GM23338 (cell line): ENCODE data around the gene CMSS1. TPM values are rescaled to one million over a fixed set of nuclear protein-coding genes. Genes with fewer than 3 reads are reported as not detected.

ENCODE experiments used
- ATAC-seq: fragments of 200-7000 bp; cut with Tn5 transposase; 3 replicates; pipeline ENCODE4 v1.9.1; 2020
- DNase-seq: peaks from one replicate; pipeline ENCODE4 v3.0.0-alpha.2; 2015; ENCODE audit warnings: low spot score
- H2AFZ ChIP-seq: fragments of 200-600 bp; sonication (generic); 2 replicates; pipeline ENCODE4 v1.8.0; 2016; ENCODE audit warnings: antibody characterized with exemption, mild to moderate bottlenecking, moderate library complexity
- H3F3A ChIP-seq: fragments of 200-600 bp; sonication (generic); replicated peaks from 2 replicates; pipeline ENCODE4 v1.8.0; 2017; ENCODE audit warnings: antibody characterized with exemption, mixed run types, low read depth
- H3K27ac ChIP-seq: fragments of 200-600 bp; sonication (generic); 2 replicates; pipeline ENCODE4 v1.6.1; 2016; ENCODE audit warnings: low read depth
- H3K27me3 ChIP-seq: fragments of 200-600 bp; sonication (generic); 2 replicates; pipeline ENCODE4 v1.8.0; 2016; ENCODE audit warnings: mild to moderate bottlenecking, mixed run types, moderate library complexity; ENCODE audit not compliant: insufficient read depth
- H3K36me3 ChIP-seq: fragments of 200-600 bp; sonication (generic); 2 replicates; pipeline ENCODE4 v1.8.0; 2016; ENCODE audit warnings: mild to moderate bottlenecking; ENCODE audit not compliant: insufficient read depth
- H3K4me1 ChIP-seq: fragments of 200-600 bp; sonication (generic); 2 replicates; pipeline ENCODE4 v1.8.0; 2016; ENCODE audit warnings: mild to moderate bottlenecking, moderate library complexity; ENCODE audit not compliant: insufficient read depth
- H3K4me2 ChIP-seq: fragments of 200-600 bp; sonication (generic); 2 replicates; pipeline ENCODE4 v1.7.1; 2017; ENCODE audit warnings: mixed run types
- H3K4me3 ChIP-seq: fragments of 200-600 bp; sonication (generic); 2 replicates; pipeline ENCODE4 v1.6.1; 2016; ENCODE audit warnings: mixed run types
- H3K79me2 ChIP-seq: fragments of 200-600 bp; sonication (generic); replicated peaks from 2 replicates; pipeline ENCODE4 v1.8.0; 2017; ENCODE audit warnings: mild to moderate bottlenecking; ENCODE audit not compliant: insufficient read depth
- H3K9me2 ChIP-seq: fragments of 200-600 bp; sonication (generic); 2 replicates; pipeline ENCODE4 v1.8.0; 2017; ENCODE audit not compliant: insufficient read depth
- H4K20me1 ChIP-seq: fragments of 200-600 bp; sonication (generic); replicated peaks from 2 replicates; pipeline ENCODE4 v1.8.0; 2017; ENCODE audit warnings: mild to moderate bottlenecking; ENCODE audit not compliant: insufficient read depth
- H3K27ac Mint-ChIP-seq: 2 replicates; pipeline ENCODE4 v1.8.0; 2020; ENCODE audit warnings: inconsistent platforms, mild to moderate bottlenecking, moderate library complexity, mixed read lengths
- H3K27me3 Mint-ChIP-seq: 3 replicates; pipeline ENCODE4 v1.8.0; 2022; ENCODE audit warnings: low read depth, mild to moderate bottlenecking, moderate library complexity, mixed read lengths, inconsistent platforms; ENCODE audit not compliant: insufficient read depth, poor library complexity
- H3K36me3 Mint-ChIP-seq: 3 replicates; pipeline ENCODE4 v1.8.0; 2021; ENCODE audit warnings: low read depth, mild to moderate bottlenecking, inconsistent platforms, moderate library complexity, mixed read lengths
- H3K4me1 Mint-ChIP-seq: 3 replicates; pipeline ENCODE4 v1.8.0; 2020; ENCODE audit warnings: mild to moderate bottlenecking, inconsistent platforms, mixed read lengths
- H3K4me3 Mint-ChIP-seq: 3 replicates; pipeline ENCODE4 v1.8.0; 2021; ENCODE audit warnings: moderate library complexity, mild to moderate bottlenecking, inconsistent platforms, mixed read lengths
- H3K9me3 Mint-ChIP-seq: 3 replicates; pipeline ENCODE4 v1.8.0; 2020; ENCODE audit warnings: moderate library complexity, mild to moderate bottlenecking, inconsistent platforms, mixed read lengths
- CREB1 ChIP-seq: fragments of 250-450 bp; sonication (Bioruptor Pico); IDR thresholded peaks from 2 replicates; pipeline ENCODE4 v1.5.0; 2020; ENCODE audit warnings: low read depth, mild to moderate bottlenecking, moderate library complexity
- CTCF ChIP-seq, 2 experiments: fragments of 200-600 bp in 1 of 2; sonication (generic) in 1 of 2; conservative IDR thresholded peaks; 2 replicates each; pipeline versions ENCODE4 v1.5.1 to v1.6.1; 2016 to 2017; ENCODE audit warnings: antibody characterized with exemption in 2 of 2, low read depth in 2 of 2, mild to moderate bottlenecking in 2 of 2, moderate library complexity in 1 of 2
- EZH2 ChIP-seq: fragments of 200-600 bp; sonication (generic); IDR thresholded peaks from one replicate; pipeline ENCODE4 v1.8.0; 2017; ENCODE audit warnings: antibody characterized with exemption, mild to moderate bottlenecking, low read depth; ENCODE audit not compliant: unreplicated experiment
- EZH2phosphoT487 ChIP-seq: fragments of 200-600 bp; sonication (generic); IDR thresholded peaks from one replicate; pipeline ENCODE4 v1.8.1; 2018; ENCODE audit warnings: antibody characterized with exemption; ENCODE audit not compliant: unreplicated experiment
- JUNB ChIP-seq: IDR thresholded peaks from one replicate; pipeline ENCODE4 v1.6.1; 2016; ENCODE audit warnings: antibody characterized with exemption; ENCODE audit not compliant: unreplicated experiment
- NANOG ChIP-seq: IDR thresholded peaks from 2 replicates; pipeline ENCODE4 v1.6.1; 2016; ENCODE audit warnings: antibody characterized with exemption, borderline replicate concordance
- POLR2AphosphoS5 ChIP-seq: IDR thresholded peaks from 2 replicates; pipeline ENCODE4 v1.6.1; 2016; ENCODE audit warnings: antibody characterized with exemption, low read depth
- REST ChIP-seq: IDR thresholded peaks from one replicate; pipeline ENCODE4 v1.6.1; 2018; ENCODE audit warnings: antibody characterized with exemption; ENCODE audit not compliant: unreplicated experiment
- STAT1 ChIP-seq: IDR thresholded peaks from one replicate; pipeline ENCODE4 v1.6.1; 2016; ENCODE audit warnings: antibody characterized with exemption; ENCODE audit not compliant: unreplicated experiment
- ZNF114 ChIP-seq: fragments of 250-450 bp; sonication (Bioruptor Pico); IDR thresholded peaks from 2 replicates; pipeline ENCODE4 v1.5.0; 2020; ENCODE audit warnings: mild to moderate bottlenecking, moderate library complexity
- ZNF331 ChIP-seq: fragments of 250-450 bp; sonication (Bioruptor Pico); IDR thresholded peaks from 2 replicates; pipeline ENCODE4 v1.5.0; 2020; ENCODE audit warnings: low read depth, mild to moderate bottlenecking, moderate library complexity
- ZNF462 ChIP-seq: fragments of 250-450 bp; sonication (Bioruptor Pico); IDR thresholded peaks from 2 replicates; pipeline ENCODE4 v1.5.0; 2020; ENCODE audit warnings: mild to moderate bottlenecking, moderate library complexity
- polyA plus RNA-seq: library from polyadenylated mRNA; unstranded; fragments of >200 nt; fragmentation: Nextera tagmentation; extraction: Ambion mirVana; gene quantifications from 2 replicates; pipeline ENCODE4 v1.2.1, GENCODE V29; 2016
- total RNA-seq: library from RNA; depleted of rRNA; stranded (reverse); fragments of >200 nt; shearing (Covaris generic); gene quantifications from 2 replicates; pipeline ENCODE4 v1.2.3, GENCODE V29; 2014
- TF ChIP-seq, protein P1 (sequence below): IDR thresholded peaks from 2 replicates; pipeline ENCODE4 v1.6.1; 2016; ENCODE audit warnings: antibody characterized with exemption

CMSS1 gene
- total and polyA plus RNA-seq, 2 experiments from 2014 or later: 39.4 to 187 TPM

DNA sequence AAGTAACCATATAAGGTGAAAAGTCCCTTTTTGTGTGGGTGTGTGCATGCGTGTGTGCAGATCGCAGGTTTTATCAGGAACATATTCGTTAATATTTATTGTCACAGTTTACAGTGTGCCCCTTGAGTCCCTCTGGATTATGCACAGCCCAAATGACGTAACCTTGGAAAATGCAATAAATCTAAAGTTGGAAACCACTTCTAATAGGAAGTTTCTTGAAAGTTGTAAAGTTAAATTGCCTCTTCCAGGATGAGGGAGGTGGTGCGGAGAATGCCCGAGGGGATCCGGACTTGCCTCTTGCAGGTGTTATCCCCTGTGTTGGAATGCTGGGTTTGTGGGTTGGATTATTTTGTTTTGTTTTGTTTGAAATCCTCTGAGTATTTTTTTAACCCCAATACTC lies 143.3 kb downstream of the CMSS1 start:
- no peak overlapping the region for H3K27ac Mint-ChIP-seq
- H3F3A ChIP-seq: no peaks in the 10 kb centered on the region

More for the DNA sequence above, 143.3 kb downstream of the CMSS1 start:
- Histone ChIP-seq H3K4me3 (no peak overlapping the region), H3K4me2 (no peak overlapping the region), H3K27me3 (no peaks in the 10 kb centered on the region), H2AFZ (no peak overlapping the region), H4K20me1 (no peaks in the 10 kb centered on the region), H3K9me2 (no peaks in the 10 kb centered on the region), H3K36me3 (no peaks in the 10 kb centered on the region), H3K4me1 (no peaks in the 10 kb centered on the region), H3K27ac (no peak overlapping the region), H3K79me2 (no peaks in the 10 kb centered on the region)
- no peak for ATAC-seq
- DNase-seq: no peak
- Mint-ChIP-seq H3K4me1 (no peaks in the 10 kb centered on the region), H3K9me3 (no peaks in the 10 kb centered on the region), H3K36me3 (no peaks in the 10 kb centered on the region), H3K4me3 (no peak overlapping the region), H3K27me3 (peaks cover 2% of the 10 kb centered on the region)
- TF ChIP-seq EZH2phosphoT487 (no peak), ZNF114 (CRISPR knock-in tag) (no peak), EZH2 (no peak), POLR2AphosphoS5 (no peak), NANOG (no peak), ZNF462 (no peak), ZNF331 (no peak), JUNB (no peak), REST (no peak), CTCF (conservative IDR thresholded peaks at IDR 0.05; ENCODE audit: low read depth in 2 of 2) (no peak), STAT1 (no peak), CREB1 (CRISPR knock-in tag) (no peak)
- TF ChIP-seq, protein P1, sequence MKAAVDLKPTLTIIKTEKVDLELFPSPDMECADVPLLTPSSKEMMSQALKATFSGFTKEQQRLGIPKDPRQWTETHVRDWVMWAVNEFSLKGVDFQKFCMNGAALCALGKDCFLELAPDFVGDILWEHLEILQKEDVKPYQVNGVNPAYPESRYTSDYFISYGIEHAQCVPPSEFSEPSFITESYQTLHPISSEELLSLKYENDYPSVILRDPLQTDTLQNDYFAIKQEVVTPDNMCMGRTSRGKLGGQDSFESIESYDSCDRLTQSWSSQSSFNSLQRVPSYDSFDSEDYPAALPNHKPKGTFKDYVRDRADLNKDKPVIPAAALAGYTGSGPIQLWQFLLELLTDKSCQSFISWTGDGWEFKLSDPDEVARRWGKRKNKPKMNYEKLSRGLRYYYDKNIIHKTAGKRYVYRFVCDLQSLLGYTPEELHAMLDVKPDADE: no peak
